Fibroblast of skin of left quadriceps (primary cell): ENCODE data around the gene CHD9NB.
A peak's percentile ranks its signal among the peaks of the same experiment; 100 is the strongest.

Experiments
- DNase-seq, 2 experiments: peaks; one replicate each; pipeline ENCODE4 v3.0.0-alpha.2; 2013; ENCODE audit warnings: low read depth in 2 of 2

Gene CHD9NB

DNA sequence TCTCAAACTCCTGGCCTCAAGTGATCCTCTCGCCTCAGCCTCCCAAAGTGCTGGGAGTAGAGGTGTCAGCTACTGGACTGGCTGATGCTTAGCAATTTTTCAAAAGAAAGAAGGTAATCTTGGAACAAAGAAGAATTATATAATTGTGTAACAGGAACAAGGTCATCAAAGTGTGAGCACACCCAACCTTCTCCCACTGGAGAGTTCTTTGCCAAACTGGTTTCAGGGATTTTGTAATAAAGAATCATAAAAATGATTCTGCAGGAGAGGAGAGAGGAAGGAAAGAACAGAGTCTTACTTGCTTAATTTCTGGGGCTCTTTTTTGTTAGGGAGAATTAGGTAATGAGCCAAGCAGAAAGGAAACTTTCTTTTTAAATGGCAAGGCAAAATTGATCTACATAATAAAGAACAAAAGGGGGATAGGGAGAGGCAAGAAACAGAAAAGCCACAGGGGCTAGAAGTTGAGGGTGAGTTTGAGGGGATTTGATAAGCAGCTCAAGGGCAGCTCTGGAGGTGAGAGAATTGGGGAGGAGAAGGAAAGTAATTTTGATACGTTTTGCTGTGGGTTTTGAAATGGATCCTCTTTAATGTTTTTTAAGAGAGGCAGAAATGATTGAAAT is 21.3 kb downstream of the CHD9NB start:
- DNase-seq = no peak

DNA sequence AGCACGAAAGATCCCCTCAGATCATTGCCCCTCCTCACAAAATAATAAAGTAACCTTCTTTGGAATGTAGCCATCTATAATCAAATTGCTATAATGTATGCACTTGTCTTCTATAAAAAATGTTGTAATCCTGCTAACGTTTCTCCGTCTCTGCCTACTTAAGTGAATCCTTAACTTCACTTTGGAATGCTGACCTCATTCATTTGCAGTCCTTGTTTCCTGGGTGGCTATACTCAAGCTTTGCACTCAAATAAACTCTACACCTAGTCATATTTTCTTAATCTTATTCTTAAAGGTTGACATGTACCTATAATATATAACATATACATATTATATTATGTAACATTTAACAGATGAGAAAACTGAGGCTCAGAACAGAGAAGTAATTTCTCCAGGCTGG is 22.7 kb downstream of the CHD9NB start:
- no peak for DNase-seq

- no peak for DNase-seq
Observed at GRCh38 chr16:53024045-53024444, 28.7 kb downstream of the CHD9NB start.

DNA sequence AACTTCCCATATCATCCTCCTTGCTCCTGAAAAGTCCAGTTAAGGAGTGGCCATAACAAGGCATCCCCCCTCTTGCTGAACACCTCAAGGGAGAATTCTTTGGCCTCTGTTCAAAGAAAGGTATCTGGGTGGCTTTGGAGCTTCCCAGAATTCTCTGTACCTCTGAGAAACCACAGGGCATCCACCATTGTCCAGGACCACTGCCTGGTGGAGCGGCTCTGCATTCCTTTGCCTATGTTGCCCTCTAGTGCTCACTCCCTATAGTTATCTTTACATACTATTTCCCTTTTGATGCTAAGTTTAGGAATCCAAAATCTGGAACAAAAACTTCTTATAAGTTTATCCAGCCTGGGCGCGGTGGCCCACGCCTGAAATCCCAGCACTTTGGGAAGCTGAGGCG is 30.3 kb downstream of the CHD9NB start:
- DNase-seq = peak; percentile 4 to 10

GRCh38 chr16:53018834-53019416 is 33.8 kb downstream of the CHD9NB start:
- DNase-seq = no peak

GRCh38 chr16:53014287-53014686 is 38.4 kb downstream of the CHD9NB start:
- no peak for DNase-seq

DNA sequence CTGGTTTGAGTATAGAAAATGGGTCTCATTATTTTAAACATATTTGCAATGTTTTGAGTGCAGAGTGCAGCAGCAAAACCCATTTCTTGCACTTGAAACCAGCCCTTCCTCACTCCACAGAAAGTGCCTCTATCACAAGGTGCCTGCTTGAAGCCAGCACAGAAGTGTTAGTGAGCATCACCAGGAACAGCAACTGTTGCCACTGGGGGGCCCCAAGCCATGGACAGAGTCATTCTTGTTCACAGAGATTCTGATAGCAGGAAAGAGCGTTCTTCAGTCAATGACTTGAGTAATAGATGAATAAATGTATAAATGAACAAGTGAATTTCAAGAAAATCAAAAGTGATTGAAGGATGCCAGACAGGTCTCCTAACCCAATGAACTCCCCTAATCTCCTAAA is 45.6 kb downstream of the CHD9NB start:
- no peak for DNase-seq

GRCh38 chr16:52997922-52998321 is 54.8 kb downstream of the CHD9NB start:
- no peak for DNase-seq

- no peak for DNase-seq
Observed at GRCh38 chr16:52994942-52995341, 57.8 kb downstream of the CHD9NB start.

DNA sequence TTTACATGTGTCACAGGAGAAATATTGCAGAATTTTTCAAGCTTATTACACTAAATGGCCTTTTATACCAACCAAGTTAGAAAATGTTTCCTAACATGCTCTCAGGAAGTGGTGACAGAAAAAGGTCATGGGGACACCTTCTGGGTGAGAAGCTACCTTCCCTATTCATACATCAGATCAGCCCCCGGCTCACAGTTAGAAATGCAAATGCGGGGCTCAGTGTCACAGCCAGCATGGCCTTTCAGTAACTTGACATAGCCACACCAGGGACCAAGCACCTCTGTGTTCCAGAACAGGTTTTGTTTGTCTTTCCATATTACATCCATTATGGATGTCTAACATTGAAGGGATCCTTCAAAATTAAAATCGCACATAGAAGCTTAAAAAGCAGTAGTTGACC is 59.5 kb downstream of the CHD9NB start:
- no peak for DNase-seq

- DNase-seq = no peak
Observed at GRCh38 chr16:52991572-52991971, 61.1 kb downstream of the CHD9NB start.
